Spleen (tissue), 11 donors: ENCODE measurements around the gene ERC2. TPM values are rescaled to one million over a fixed set of nuclear protein-coding genes. Genes with fewer than 3 reads are reported as not detected.

Experiments used
- DNase-seq: peaks from one replicate; pipeline ENCODE4 v3.0.0-alpha.2; 2020
- H3K27ac ChIP-seq, 8 donors: fragments of 200-600 bp; sonication (generic) in 7 of 8; 1 replicate in 4 of 8; 2 replicates in 4 of 8; pipeline versions ENCODE4 v1.5.0 to v1.8.0; 2016 to 2021; ENCODE audit warnings: inconsistent platforms in 4 of 8, mild to moderate bottlenecking in 4 of 8, moderate library complexity in 1 of 8
- H3K27me3 ChIP-seq, 7 donors: fragments of 200-600 bp; sonication (generic) in 6 of 7; replicated peaks in 1 of 7; 1 replicate in 4 of 7; 2 replicates in 3 of 7; pipeline versions ENCODE4 v1.5.0 to v1.8.0; 2016 to 2021; ENCODE audit warnings: inconsistent platforms in 3 of 7, mild to moderate bottlenecking in 1 of 7
- H3K36me3 ChIP-seq, 6 donors: fragments of 200-600 bp; sonication (generic) in 5 of 6; 1 replicate in 4 of 6; 2 replicates in 2 of 6; pipeline versions ENCODE4 v1.5.0 to v1.8.0; 2016 to 2021; ENCODE audit warnings: inconsistent platforms in 2 of 6
- H3K4me1 ChIP-seq, 6 donors: fragments of 200-600 bp; sonication (generic) in 5 of 6; 1 replicate in 3 of 6; 2 replicates in 3 of 6; pipeline versions ENCODE4 v1.5.0 to v1.8.0; 2016 to 2021; ENCODE audit warnings: inconsistent platforms in 3 of 6
- H3K4me3 ChIP-seq, 8 donors: fragments of 200-600 bp; sonication (generic) in 7 of 8; 1 replicate in 4 of 8; 2 replicates in 4 of 8; pipeline versions ENCODE4 v1.5.0 to v1.8.0; 2016 to 2021; ENCODE audit warnings: inconsistent platforms in 4 of 8, mild to moderate bottlenecking in 4 of 8, moderate library complexity in 2 of 8
- H3K9me3 ChIP-seq, 8 donors: fragments of 200-600 bp; sonication (generic) in 7 of 8; 1 replicate in 4 of 8; 2 replicates in 4 of 8; pipeline versions ENCODE4 v1.5.0 to v1.8.0; 2016 to 2021; ENCODE audit warnings: inconsistent platforms in 4 of 8
- CTCF ChIP-seq, 11 experiments: fragments of 200-600 bp in 7 of 11; fragments of 450-650 bp in 4 of 11; sonication (generic) in 4 of 11; IDR thresholded peaks in 8 of 11; conservative IDR thresholded peaks in 3 of 11; 1 replicate in 7 of 11; 2 replicates in 4 of 11; pipeline versions ENCODE4 v1.4.0 to v1.8.0; 2016 to 2021; ENCODE audit warnings: antibody characterized with exemption in 11 of 11, inconsistent platforms in 4 of 11, mild to moderate bottlenecking in 1 of 11
- POLR2A ChIP-seq, 3 donors: fragments of 450-650 bp; IDR thresholded peaks; one replicate each; pipeline ENCODE4 v1.5.1; 2017; ENCODE audit warnings: antibody characterized with exemption in 3 of 3, mild to moderate bottlenecking in 1 of 3
- POLR2AphosphoS5 ChIP-seq, 3 donors: sonication (generic); formaldehyde crosslinking; IDR thresholded peaks; one replicate each; pipeline ENCODE4 v1.5.1; 2017; ENCODE audit warnings: antibody characterized with exemption in 3 of 3
- WGBS, 5 donors: extraction: QIAGEN DNeasy Blood & Tissue Kit in 3 of 5; methylation state at CpG; one replicate each; pipeline versions ENCODE4 v1.1.5 to v1.1.7; 2013 to 2018; 5-methylcytosine and 5-hydroxymethylcytosine counted together
- intact Hi-C: fragments of 100-400 bp; cut with DNase I; formaldehyde crosslinking; loops from one replicate; pipeline ENCODE4 v1.15.0; 2023; ENCODE audit warnings: low total_unique reads
- polyA plus RNA-seq, 3 donors: library from polyadenylated mRNA; stranded (reverse); fragments of 200-250 nt; gene quantifications; one replicate each; pipeline ENCODE4 v1.2.1, GENCODE V29; 2013
- total RNA-seq, 7 donors: library from RNA; depleted of rRNA in 3 of 7; stranded (reverse); fragments of >200 nt in 3 of 7; fragmentation: NEBNext Ultra II Directional in 4 of 7; extraction: Animal tissue kit (Norgen Biotek cat#: 25700) in 4 of 7; gene quantifications; one replicate each; pipeline versions ENCODE4 v1.1.0 to v1.2.1, GENCODE V29; 2016 to 2021
- donor health status: healthy with polysubstance abuse.
- donor health status: DM: no; HTN: no; CAD: no; lungs with moderate emphysema.
- donor health status: DM: no; HTN: no; CAD: no.
- donor health status: Bipolar disorder and iron deficiency.
- donor health status: healthy.
- donor health status: DM: no; HTN: no; CAD: no.
- donor health status: DM: yes; HTN: yes; CAD: no.

Gene ERC2
- total and polyA plus RNA-seq, 10 donors: 0.04 to 4.9 (median 0.39) TPM

GRCh38 chr3:55742832-55743136 lies 725.5 kb downstream of the ERC2 start:
- TF ChIP-seq CTCF (IDR thresholded peaks at IDR 0.05 in 8 of 11, conservative IDR thresholded peaks at IDR 0.05 in 3 of 11) (no peak), POLR2A (IDR thresholded peaks at IDR 0.05) (no peak), POLR2AphosphoS5 (IDR thresholded peaks at IDR 0.05) (no peak)
- H3K27me3 ChIP-seq: no peaks in the 10 kb centered on the region
- intact Hi-C loops: no loop called here
- no peak overlapping the region for H3K4me3 ChIP-seq
- H3K9me3 ChIP-seq: peaks cover 0 to 7% (median 0%) of the 10 kb centered on the region in 8 donors
- DNase-seq: no peak
- 87 to 98% (median 89%) methylated on average over 2 of the region's 2 CpGs for WGBS, 5 donors
- H3K27ac ChIP-seq: no peak overlapping the region
- H3K36me3 ChIP-seq: no peaks in the 10 kb centered on the region
- no peaks in the 10 kb centered on the region for H3K4me1 ChIP-seq

- H3K4me3 ChIP-seq: no peak overlapping the region
- H3K36me3 ChIP-seq: no peaks in the 10 kb centered on the region
- H3K9me3 ChIP-seq: peaks cover 0 to 7% (median 0%) of the 10 kb centered on the region in 8 donors
- TF ChIP-seq POLR2A (IDR thresholded peaks at IDR 0.05) (no peak), POLR2AphosphoS5 (IDR thresholded peaks at IDR 0.05) (no peak), CTCF (IDR thresholded peaks at IDR 0.05 in 8 of 11, conservative IDR thresholded peaks at IDR 0.05 in 3 of 11) (no peak)
- H3K27ac ChIP-seq: no peak overlapping the region
- no peaks in the 10 kb centered on the region for H3K4me1 ChIP-seq
- no peaks in the 10 kb centered on the region for H3K27me3 ChIP-seq
- intact Hi-C loops: no loop called here
- 73 to 92% (median 83%) methylated on average over 4 of the region's 4 CpGs for WGBS, 5 donors
- no peak for DNase-seq
Measured at GRCh38 chr3:55742022-55742831, 726.0 kb downstream of the ERC2 start.

- Histone ChIP-seq H3K4me3 (no peak overlapping the region), H3K4me1 (no peaks in the 10 kb centered on the region), H3K27ac (no peak overlapping the region), H3K27me3 (no peaks in the 10 kb centered on the region), H3K36me3 (no peaks in the 10 kb centered on the region), H3K9me3 (peaks cover 0 to 6% (median 0%) of the 10 kb centered on the region in 8 donors)
- intact Hi-C loops: no loop called here
- WGBS, 5 donors: 78 to 94% (median 91%) methylated on average over 5 of the region's 5 CpGs
- TF ChIP-seq POLR2AphosphoS5 (IDR thresholded peaks at IDR 0.05) (no peak), POLR2A (IDR thresholded peaks at IDR 0.05) (no peak), CTCF (IDR thresholded peaks at IDR 0.05 in 8 of 11, conservative IDR thresholded peaks at IDR 0.05 in 3 of 11) (no peak)
- DNase-seq: no peak
Measured at GRCh38 chr3:55737186-55737585, 731.1 kb downstream of the ERC2 start.

- no peak for TF ChIP-seq POLR2A (IDR thresholded peaks at IDR 0.05)
- TF ChIP-seq CTCF (IDR thresholded peaks at IDR 0.05 in 8 of 11, conservative IDR thresholded peaks at IDR 0.05 in 3 of 11): no peak
- no peak for TF ChIP-seq POLR2AphosphoS5 (IDR thresholded peaks at IDR 0.05)
- 70 to 80% (median 76%) methylated on average over 3 of the region's 3 CpGs for WGBS, 5 donors
- H3K9me3 ChIP-seq: peaks cover 0 to 6% (median 0%) of the 10 kb centered on the region in 8 donors
- H3K27ac ChIP-seq: no peak overlapping the region
- intact Hi-C loops: no loop called here
- H3K36me3 ChIP-seq: no peaks in the 10 kb centered on the region
- H3K27me3 ChIP-seq: no peaks in the 10 kb centered on the region
- no peaks in the 10 kb centered on the region for H3K4me1 ChIP-seq
- no peak overlapping the region for H3K4me3 ChIP-seq
- DNase-seq: no peak
Measured at GRCh38 chr3:55735976-55736375, 732.3 kb downstream of the ERC2 start.
